Peyer's patch (tissue), 4 donors: ENCODE results near the gene WIZ. TPM values are rescaled to one million over a fixed set of nuclear protein-coding genes. Genes with fewer than 3 reads are reported as not detected.

Experiments
- DNase-seq, 3 donors: peaks; one replicate each; pipeline ENCODE4 v3.0.0-alpha.2; 2017 to 2019
- H3K27ac ChIP-seq, 4 donors: fragments of 200-600 bp; sonication (generic); one replicate each; pipeline ENCODE4 v1.5.1; 2016 to 2019
- H3K27me3 ChIP-seq, 2 donors: fragments of 200-600 bp; sonication (generic); one replicate each; pipeline ENCODE4 v1.5.1; 2019
- H3K36me3 ChIP-seq, 3 donors: fragments of 200-600 bp; sonication (generic); one replicate each; pipeline ENCODE4 v1.5.1; 2016 to 2019
- H3K4me1 ChIP-seq, 4 donors: fragments of 200-600 bp; sonication (generic); one replicate each; pipeline ENCODE4 v1.5.1; 2016 to 2019
- H3K4me3 ChIP-seq, 4 donors: fragments of 200-600 bp; sonication (generic); 1 replicate in 3 of 4; 2 replicates in 1 of 4; pipeline ENCODE4 v1.5.1; 2016 to 2019; ENCODE audit warnings: mild to moderate bottlenecking in 1 of 4
- H3K9me3 ChIP-seq, 4 donors: fragments of 200-600 bp; sonication (generic); one replicate each; pipeline ENCODE4 v1.5.1; 2016 to 2019; ENCODE audit warnings: mild to moderate bottlenecking in 1 of 4
- POLR2A ChIP-seq, 2 donors: fragments of 450-650 bp; IDR thresholded peaks; one replicate each; pipeline ENCODE4 v1.5.1; 2017; ENCODE audit warnings: antibody characterized with exemption in 2 of 2, mild to moderate bottlenecking in 2 of 2, moderate library complexity in 2 of 2
- total RNA-seq, 4 donors: library from RNA; depleted of rRNA; stranded (reverse); fragments of >200 nt; gene quantifications; one replicate each; pipeline ENCODE4 v1.1.0, GENCODE V29; 2016
- TF ChIP-seq, protein P1 (sequence below), 6 experiments: fragments of 450-650 bp in 4 of 6; fragments of 200-600 bp in 2 of 6; sonication (generic) in 1 of 6; IDR thresholded peaks; one replicate each; pipeline ENCODE4 v1.5.1; 2017 to 2019; ENCODE audit warnings: antibody characterized with exemption in 6 of 6, mild to moderate bottlenecking in 3 of 6, moderate library complexity in 1 of 6

WIZ gene
- total RNA-seq, 4 donors from 2014 or later = 25.4 to 45.2 (median 40.6) TPM

GRCh38 chr19:15425321-15425950, 24.3 kb downstream of the WIZ start:
- DNase-seq = peak in 1 of 3 donors; percentile 43
- Histone ChIP-seq H3K9me3 (no peaks in the 10 kb centered on the region), H3K27me3 (no peaks in the 10 kb centered on the region), H3K36me3 (peaks cover 0 to 71% (median 0%) of the 10 kb centered on the region in 3 donors), H3K4me1 (peaks cover 0 to 12% (median 2%) of the 10 kb centered on the region in 4 donors), H3K27ac (no peak overlapping the region), H3K4me3 (no peak overlapping the region)
- no peak for TF ChIP-seq POLR2A (IDR thresholded peaks at IDR 0.05)
- TF ChIP-seq, protein P1, sequence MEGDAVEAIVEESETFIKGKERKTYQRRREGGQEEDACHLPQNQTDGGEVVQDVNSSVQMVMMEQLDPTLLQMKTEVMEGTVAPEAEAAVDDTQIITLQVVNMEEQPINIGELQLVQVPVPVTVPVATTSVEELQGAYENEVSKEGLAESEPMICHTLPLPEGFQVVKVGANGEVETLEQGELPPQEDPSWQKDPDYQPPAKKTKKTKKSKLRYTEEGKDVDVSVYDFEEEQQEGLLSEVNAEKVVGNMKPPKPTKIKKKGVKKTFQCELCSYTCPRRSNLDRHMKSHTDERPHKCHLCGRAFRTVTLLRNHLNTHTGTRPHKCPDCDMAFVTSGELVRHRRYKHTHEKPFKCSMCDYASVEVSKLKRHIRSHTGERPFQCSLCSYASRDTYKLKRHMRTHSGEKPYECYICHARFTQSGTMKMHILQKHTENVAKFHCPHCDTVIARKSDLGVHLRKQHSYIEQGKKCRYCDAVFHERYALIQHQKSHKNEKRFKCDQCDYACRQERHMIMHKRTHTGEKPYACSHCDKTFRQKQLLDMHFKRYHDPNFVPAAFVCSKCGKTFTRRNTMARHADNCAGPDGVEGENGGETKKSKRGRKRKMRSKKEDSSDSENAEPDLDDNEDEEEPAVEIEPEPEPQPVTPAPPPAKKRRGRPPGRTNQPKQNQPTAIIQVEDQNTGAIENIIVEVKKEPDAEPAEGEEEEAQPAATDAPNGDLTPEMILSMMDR (IDR thresholded peaks at IDR 0.05) = no peak

DNA sequence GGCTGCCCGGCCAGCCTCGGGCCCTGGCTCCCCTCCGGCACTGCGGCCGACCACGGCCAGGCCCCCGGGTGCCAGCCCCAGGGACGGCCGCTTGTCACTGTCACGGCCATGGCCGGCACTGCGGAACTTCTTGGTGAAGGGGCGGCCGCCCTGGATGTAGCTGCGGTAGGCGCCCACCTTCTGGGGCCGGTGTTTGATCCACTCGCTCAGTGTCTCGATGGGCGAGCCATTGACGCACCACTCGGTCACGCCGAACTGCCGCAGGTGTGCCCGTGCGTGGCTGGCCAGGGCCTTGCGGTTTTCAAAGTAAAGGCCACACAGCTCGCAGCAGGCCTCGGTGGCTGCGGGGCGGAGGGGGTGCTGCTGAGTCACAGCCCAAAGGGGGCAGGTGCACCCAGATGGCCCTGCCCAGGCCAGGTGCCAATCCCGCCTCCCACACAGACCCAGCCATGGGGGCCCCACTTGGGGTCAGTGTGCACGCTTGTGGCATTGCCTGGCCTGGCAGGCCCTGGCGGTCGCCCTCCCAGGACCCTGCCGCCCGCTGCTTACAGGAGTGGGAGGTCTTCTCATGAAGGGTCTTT, 25.0 kb downstream of the WIZ start:
- Histone ChIP-seq H3K4me1 (peaks cover 0 to 7% (median 0%) of the 10 kb centered on the region in 4 donors), H3K9me3 (no peaks in the 10 kb centered on the region), H3K4me3 (no peak overlapping the region), H3K27me3 (no peaks in the 10 kb centered on the region), H3K27ac (no peak overlapping the region), H3K36me3 (peaks cover 0 to 69% (median 0%) of the 10 kb centered on the region in 3 donors)
- DNase-seq = peak in 1 of 3 donors; percentile 35
- TF ChIP-seq, protein P1 (IDR thresholded peaks at IDR 0.05) = no peak
- no peak for TF ChIP-seq POLR2A (IDR thresholded peaks at IDR 0.05)

- Histone ChIP-seq H3K36me3 (peaks cover 0 to 64% (median 0%) of the 10 kb centered on the region in 3 donors), H3K27ac (no peak overlapping the region), H3K4me1 (peaks cover 0 to 10% (median 2%) of the 10 kb centered on the region in 4 donors), H3K4me3 (no peak overlapping the region), H3K27me3 (no peaks in the 10 kb centered on the region), H3K9me3 (no peaks in the 10 kb centered on the region)
- TF ChIP-seq POLR2A (IDR thresholded peaks at IDR 0.05) = no peak
- TF ChIP-seq, protein P1 (IDR thresholded peaks at IDR 0.05) = no peak
- DNase-seq = peak in 1 of 3 donors; percentile 40
These were observed 25.6 kb downstream of the WIZ start for GRCh38 chr19:15424121-15424520.

DNA sequence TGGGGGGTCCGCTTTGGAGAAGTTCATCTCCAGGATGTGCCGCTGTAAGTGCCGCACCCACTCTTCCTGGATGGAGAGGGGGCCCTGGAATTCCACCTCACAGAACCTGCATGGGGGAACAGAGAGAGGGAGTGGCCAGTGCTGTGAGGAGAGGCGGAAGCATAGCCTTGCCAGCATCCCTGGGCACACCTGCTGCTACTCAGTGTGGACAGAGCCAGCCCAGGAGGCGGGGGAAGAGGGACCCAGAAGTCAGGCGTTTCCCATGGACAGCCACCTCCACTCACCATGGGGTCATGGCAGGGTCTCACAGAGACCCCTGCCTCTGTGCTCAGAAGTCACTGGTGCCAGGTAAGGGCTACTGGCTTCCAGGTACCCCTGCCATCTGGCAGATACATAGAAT, 26.6 kb downstream of the WIZ start:
- Histone ChIP-seq H3K27me3 (no peaks in the 10 kb centered on the region), H3K4me1 (peaks cover 0 to 10% (median 2%) of the 10 kb centered on the region in 4 donors), H3K36me3 (peaks cover 0 to 57% (median 0%) of the 10 kb centered on the region in 3 donors), H3K4me3 (no peak overlapping the region), H3K9me3 (no peaks in the 10 kb centered on the region), H3K27ac (no peak overlapping the region)
- DNase-seq = no peak
- no peak for TF ChIP-seq POLR2A (IDR thresholded peaks at IDR 0.05)
- TF ChIP-seq, protein P1 (IDR thresholded peaks at IDR 0.05) = no peak

DNA sequence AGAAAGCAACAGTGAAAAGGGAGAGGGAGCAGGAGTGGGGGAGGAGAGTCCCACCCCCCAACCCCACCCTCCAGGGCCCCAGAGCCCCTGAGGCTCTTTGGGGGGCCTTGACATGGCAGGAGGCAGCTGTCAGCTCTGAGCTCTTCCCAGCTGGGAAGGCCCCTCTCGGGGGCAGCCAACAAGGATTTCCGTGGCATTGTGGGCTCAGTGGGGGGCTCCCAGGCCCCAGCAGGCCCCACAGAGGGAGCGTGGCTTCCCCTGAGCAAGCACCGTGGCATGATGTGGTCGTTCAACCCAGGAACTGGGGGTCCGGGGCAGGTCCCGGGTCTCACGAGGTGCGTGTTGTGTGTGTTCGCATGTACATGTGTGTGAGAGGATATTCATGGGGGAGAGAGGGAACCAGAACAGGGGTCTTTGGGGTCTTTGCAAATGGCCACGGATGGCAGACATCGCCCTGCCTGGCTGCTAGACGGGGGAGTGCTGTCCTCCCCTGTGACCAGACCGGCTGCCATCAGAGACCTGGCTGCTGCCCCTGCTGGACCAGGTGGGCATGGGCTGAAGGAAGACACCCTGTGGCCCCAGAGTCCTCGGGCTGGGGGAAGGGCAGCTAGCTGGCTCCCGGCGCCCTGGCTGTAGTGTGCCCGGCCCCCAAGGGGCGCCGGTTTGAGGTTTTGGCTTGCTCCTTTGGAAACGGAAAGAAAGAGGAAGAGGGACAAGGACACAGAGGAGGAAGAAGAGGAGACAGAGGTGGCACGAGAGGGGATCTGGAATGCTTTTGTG, 27.3 kb downstream of the WIZ start:
- TF ChIP-seq POLR2A (IDR thresholded peaks at IDR 0.05) = no peak
- TF ChIP-seq, protein P1 (IDR thresholded peaks at IDR 0.05) = no peak
- no peak overlapping the region for H3K4me3 ChIP-seq
- H3K9me3 ChIP-seq = no peaks in the 10 kb centered on the region
- H3K27ac ChIP-seq = no peak overlapping the region
- peak in 1 of 3 donors; percentile 39 for DNase-seq
- peaks cover 0 to 50% (median 0%) of the 10 kb centered on the region in 3 donors for H3K36me3 ChIP-seq
- peaks cover 0 to 14% (median 5%) of the 10 kb centered on the region in 4 donors for H3K4me1 ChIP-seq
- no peaks in the 10 kb centered on the region for H3K27me3 ChIP-seq
